AG09309 (cell line): ENCODE measurements around the gene FNDC3B.

Experiments
- DNase-seq: peaks from one replicate; pipeline ENCODE4 v3.0.0-alpha.2; 2010; ENCODE audit warnings: low read depth
- H3K4me3 ChIP-seq: 2 replicates; pipeline ENCODE4 v1.5.1; 2011; ENCODE audit warnings: mild to moderate bottlenecking, low read depth, low read length, moderate library complexity; ENCODE audit not compliant: control insufficient read depth
- CTCF ChIP-seq: IDR thresholded peaks from 2 replicates; pipeline ENCODE4 v1.5.1; 2011; ENCODE audit warnings: mild to moderate bottlenecking, low read depth, low read length, inconsistent platforms; ENCODE audit not compliant: insufficient read depth, control insufficient read depth; ENCODE audit errors: missing control alignments

The FNDC3B gene

GRCh38 chr3:172147113-172147818 lies 107.9 kb downstream of the FNDC3B start:
- TF ChIP-seq CTCF, result no peak
- no peak for DNase-seq
- H3K4me3 ChIP-seq, result no peak overlapping the region

- DNase-seq, result no peak
- TF ChIP-seq CTCF, result no peak
These were observed 108.9 kb downstream of the FNDC3B start for GRCh38 chr3:172148241-172148640.

GRCh38 chr3:172148702-172149565 lies 109.6 kb downstream of the FNDC3B start:
- no peak for TF ChIP-seq CTCF
- DNase-seq, result no peak
- no peak overlapping the region for H3K4me3 ChIP-seq

More at GRCh38 chr3:172148241-172148640, 108.9 kb downstream of the FNDC3B start:
- no peak overlapping the region for H3K4me3 ChIP-seq

GRCh38 chr3:172150268-172150667 lies 110.9 kb downstream of the FNDC3B start:
- no peak for TF ChIP-seq CTCF
- H3K4me3 ChIP-seq, result no peak overlapping the region
- DNase-seq, result no peak

GRCh38 chr3:172150913-172151650 lies 111.7 kb downstream of the FNDC3B start:
- DNase-seq, result no peak
- no peak for TF ChIP-seq CTCF
- no peak overlapping the region for H3K4me3 ChIP-seq

- TF ChIP-seq CTCF, result no peak
- DNase-seq, result no peak
- H3K4me3 ChIP-seq, result no peak overlapping the region
These were observed 112.6 kb downstream of the FNDC3B start for GRCh38 chr3:172151651-172152649.
